Measurements from ENCODE around the gene ACTA1.
"Not testable (repeated sequence)": the region's sequence is repeated elsewhere in the genome, so short reads cannot be mapped to it uniquely, and the experiment has no call there.

The ACTA1 gene

DNA sequence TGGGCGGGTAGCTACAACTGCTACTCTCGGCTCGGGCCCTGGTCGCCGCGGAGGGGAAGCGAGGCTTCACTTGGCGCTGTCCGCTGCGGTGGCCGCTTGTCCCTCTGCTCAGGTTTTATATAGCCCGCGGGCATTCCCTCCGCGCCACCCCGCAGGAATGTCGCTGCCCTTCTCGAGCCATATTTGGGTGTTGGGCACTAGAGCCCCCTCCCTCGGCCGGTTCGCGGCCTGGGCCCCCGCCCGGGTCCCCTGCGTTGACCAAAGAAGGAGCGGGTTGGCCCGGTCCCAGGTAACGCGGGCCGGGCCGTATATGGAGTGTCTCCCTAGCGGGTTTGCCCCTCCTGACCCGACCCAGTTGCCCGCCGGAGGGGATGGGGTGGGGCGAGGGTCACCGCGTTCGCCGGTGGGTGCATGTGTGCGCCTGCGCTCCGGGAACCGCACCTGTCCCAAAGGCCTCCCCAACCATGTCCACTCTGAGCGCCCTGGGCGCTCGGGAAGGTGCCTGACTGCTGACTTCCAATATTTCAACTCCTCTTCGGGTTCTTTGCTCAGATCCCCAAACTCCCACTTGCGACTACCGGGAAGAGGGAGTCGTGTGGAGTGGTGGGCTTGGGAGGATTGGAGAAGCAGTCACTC, at the start of gene ACTA1:
Gene ACTA1, minus strand, starts transcription at position 90 of the 636 bp plus-strand sequence. CDS start 979 bp downstream, outside the sequence.
- DNase-seq, result no peak

GRCh38 chr1:229482511-229482910, 48.6 kb upstream of the ACTA1 start:
- no peak for DNase-seq

DNA sequence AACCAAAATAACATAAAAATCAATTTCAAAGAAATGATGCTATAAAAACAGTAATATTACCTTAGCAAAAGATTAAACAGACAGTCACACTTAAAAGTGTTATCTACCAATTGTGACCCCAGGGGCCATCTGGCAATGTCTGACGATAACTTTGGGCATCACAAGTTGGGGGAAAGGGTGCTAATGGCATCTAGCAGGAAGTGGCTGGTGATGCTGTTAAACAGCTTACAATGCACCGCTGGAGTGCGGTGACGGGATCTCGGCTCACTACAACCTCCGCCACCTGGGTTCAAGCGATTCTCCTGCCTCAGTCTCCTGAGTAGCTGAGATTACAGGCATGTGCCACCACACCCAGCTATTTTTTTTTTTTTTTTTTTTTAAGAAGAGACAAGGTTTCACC, 46.6 kb upstream of the ACTA1 start:
- DNase-seq, result no peak

DNA sequence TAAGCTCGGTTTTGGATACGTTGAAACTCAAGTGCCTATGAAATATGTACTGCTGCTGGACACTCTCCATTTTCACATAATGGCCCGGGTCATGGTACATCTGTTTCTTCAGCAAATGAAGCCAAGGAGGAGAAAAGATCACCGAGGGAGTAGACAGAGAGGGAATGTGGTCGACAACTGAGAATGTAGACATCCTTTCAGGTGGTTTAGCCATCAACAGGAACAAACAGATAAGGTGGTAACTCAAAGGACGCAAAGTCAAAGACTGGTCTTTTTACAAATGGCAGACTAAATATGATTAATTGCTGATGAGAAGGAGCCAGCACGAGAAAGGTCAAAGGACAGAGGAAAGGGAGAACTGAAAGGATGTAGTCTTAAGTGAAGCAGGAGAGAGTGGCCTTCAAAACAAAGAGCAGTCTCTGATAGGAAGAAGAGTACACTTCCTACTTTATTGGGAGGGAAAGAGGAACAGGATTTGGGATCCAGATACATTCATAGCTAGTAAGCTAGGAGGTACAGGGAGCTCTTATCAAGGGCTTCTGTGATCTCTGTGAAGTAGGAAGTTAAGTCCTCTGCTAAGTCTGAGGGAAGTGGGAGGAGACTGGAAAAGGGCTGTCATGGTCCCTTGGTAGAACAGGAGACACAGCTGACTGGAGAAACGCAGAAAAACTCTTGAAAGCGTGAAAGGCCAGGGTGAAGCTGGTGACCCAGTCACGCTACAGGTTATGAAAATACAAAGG, 45.9 kb upstream of the ACTA1 start:
- no peak for DNase-seq

DNA sequence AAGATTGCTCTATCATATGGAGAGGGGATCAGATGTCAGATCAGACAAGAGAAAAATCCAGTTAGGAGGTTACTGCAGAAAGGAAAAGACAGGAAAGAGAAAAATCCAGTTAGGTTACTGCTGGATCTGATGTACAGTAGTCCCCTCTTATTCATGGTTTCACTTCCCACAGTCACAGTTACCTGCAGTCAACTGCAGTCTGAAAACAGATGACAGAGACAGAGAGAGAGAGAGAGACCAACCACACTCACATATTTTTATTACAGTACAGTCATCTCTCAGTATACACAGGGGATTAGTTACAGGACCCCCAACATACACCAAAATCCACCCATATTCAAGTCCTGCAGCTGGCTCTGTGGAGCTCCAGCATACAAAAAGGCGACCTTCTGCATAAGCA, 45.0 kb upstream of the ACTA1 start:
- DNase-seq, result no peak

GRCh38 chr1:229475859-229476258, 42.0 kb upstream of the ACTA1 start:
- not testable (repeated sequence) for DNase-seq

DNA sequence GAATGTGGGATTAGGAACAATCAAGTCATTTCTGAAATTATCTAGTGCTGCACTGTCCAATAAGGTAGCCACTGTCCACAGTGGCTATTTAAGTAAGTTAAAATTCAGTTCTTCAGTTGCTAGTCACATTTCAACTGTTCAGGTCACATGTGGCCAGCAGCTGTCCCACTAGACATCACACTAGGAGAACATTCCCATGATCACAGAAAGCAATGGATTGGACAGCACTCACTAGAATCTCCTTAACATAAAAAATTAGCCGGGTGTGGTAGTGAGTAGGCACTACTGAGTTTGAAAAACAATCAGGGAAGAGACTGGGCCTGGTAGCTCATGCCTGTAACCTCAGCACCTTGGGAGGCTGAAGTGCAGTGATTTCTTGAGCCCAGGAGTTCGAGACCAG, 40.6 kb upstream of the ACTA1 start:
- DNase-seq, result no peak

- DNase-seq, result no peak
Measured at GRCh38 chr1:229471175-229471574, 37.3 kb upstream of the ACTA1 start.

DNA sequence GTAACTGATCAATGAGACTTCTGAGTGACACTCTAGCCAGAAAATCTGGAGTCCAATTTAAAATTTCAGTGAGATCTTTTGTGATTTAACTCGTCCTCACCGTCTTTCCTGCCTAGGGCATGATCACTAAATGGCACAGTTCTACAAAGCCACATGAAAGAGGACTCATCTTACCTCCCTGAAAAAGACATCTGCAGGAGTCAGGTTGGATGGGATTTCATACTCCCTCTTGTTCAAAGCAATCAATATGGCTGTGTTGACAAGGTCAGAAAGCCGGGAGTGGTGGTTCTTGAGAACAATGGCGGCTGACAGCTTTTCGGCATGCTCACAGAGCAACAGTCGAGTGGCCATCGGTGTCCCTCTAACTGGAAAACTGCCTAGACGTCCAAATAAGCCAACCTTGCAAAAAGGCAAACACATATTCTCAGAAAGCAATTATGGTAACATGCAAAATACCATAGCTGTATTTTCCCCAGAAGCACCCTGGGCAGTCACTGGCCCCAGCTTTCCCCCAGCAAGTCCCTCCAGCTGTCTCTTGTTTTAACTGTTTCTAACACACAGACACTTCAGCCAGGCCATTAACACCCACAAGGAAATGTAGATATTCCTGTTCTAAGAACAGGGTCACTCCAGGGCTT, 36.6 kb upstream of the ACTA1 start:
- DNase-seq, result no peak

GRCh38 chr1:229466887-229467286, 33.0 kb upstream of the ACTA1 start:
- DNase-seq, result no peak

GRCh38 chr1:229464672-229465071, 30.8 kb upstream of the ACTA1 start:
- DNase-seq, result no peak

- DNase-seq, result no peak
Measured at GRCh38 chr1:229461032-229461668, 27.3 kb upstream of the ACTA1 start.

DNA sequence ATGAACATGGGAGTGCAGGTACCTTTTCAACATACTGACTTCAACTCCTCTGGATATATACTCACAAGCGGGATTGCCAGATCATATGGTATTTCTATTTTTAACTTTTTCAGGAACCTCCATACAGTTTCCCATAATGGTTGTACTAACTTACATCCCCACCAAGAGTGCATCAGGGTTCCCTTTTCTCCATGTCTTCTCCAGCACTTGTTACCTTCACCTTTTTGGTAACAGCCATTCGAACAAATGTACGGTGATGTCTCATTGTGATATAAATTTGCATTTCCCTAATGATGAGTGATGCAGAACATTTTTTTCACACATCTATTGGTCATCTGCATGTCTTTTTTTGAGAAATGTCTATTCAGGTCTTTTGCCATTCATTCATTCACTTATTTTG, 25.9 kb upstream of the ACTA1 start:
- DNase-seq, result no peak

- no peak for DNase-seq
Measured at GRCh38 chr1:229457436-229457835, 23.5 kb upstream of the ACTA1 start.

GRCh38 chr1:229456016-229456415, 22.1 kb upstream of the ACTA1 start:
- no peak for DNase-seq

- DNase-seq, result no peak
Measured at GRCh38 chr1:229454056-229454455, 20.2 kb upstream of the ACTA1 start.

- DNase-seq, result no peak
Measured at GRCh38 chr1:229452956-229453801, 19.3 kb upstream of the ACTA1 start.

- DNase-seq, result no peak
Measured at GRCh38 chr1:229448845-229449244, 15.0 kb upstream of the ACTA1 start.

- DNase-seq, result no peak
Measured at GRCh38 chr1:229448354-229448753, 14.5 kb upstream of the ACTA1 start.

- DNase-seq, result no peak
Measured at GRCh38 chr1:229447809-229448252, 13.9 kb upstream of the ACTA1 start.

DNA sequence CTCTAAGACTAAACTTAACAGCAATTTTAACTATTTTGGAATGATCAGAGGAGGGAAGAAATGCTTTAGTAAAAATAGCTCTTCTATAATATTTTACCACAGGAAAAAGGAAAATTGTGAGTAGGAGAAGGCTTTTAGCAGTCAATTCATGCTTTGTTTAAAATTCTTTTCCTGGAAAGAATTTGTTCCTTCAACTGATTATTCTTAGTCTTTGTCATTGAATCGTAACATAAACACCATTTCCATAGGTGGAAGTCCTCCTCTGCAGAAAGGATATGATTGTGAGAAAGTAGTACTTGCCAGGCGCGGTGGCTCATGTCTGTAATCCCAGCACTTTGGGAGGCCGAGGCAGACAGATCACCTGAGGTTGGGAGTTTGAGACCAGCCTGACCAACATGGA, 11.9 kb upstream of the ACTA1 start:
- no peak for DNase-seq

- no peak for DNase-seq
Measured at GRCh38 chr1:229440851-229441537, 7.1 kb upstream of the ACTA1 start.
